Activated T-cell treated with anti-CD3 and anti-CD28 coated beads for 4 hours (primary cell): Measurements from ENCODE around the gene TEX28.
"Not testable (repeated sequence)": the region's sequence is repeated elsewhere in the genome, so short reads cannot be mapped to it uniquely, and the experiment has no call there.

Experiments used
- DNase-seq: peaks from one replicate; pipeline ENCODE4 v3.0.0-alpha.2; 2020

TEX28 gene

DNA sequence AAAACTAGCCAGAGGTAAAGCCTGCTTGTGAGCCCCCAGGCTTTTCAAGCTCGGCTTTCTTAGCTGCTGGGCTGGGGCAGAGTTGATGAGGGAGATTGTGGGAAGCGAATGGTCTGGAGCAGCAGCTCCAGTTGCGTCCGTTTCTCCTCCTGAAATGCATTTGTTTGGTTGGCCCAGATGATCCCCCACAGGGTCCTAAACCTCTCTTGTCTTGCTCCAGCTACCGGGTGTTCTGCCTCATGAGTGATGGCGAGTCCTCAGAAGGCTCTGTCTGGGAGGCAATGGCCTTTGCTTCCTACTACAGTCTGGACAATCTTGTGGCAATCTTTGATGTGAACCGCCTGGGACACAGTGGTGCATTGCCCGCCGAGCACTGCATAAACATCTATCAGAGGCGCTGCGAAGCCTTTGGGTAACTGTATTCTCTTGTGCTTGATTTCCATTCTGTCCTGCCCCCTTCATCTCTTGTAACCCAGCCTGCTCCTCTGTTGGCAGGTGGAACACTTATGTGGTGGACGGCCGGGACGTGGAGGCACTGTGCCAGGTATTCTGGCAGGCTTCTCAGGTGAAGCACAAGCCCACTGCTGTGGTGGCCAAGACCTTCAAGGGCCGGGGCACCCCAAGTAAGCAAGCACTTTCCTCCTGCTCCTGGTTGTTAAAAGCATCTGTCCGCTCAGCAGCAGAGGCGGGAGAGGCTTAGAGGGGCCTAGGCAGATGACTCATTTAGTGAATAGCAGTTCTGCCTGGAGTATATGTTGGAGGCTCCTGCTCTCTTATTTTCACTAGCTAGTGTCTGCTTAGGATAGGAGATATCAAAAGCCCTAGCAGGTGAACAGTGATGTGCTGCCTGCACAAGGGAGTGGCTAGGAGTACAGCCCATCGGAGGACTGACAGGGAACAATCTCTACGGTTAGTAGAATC is 16.0 kb upstream of the TEX28 start:
- DNase-seq = no peak

DNA sequence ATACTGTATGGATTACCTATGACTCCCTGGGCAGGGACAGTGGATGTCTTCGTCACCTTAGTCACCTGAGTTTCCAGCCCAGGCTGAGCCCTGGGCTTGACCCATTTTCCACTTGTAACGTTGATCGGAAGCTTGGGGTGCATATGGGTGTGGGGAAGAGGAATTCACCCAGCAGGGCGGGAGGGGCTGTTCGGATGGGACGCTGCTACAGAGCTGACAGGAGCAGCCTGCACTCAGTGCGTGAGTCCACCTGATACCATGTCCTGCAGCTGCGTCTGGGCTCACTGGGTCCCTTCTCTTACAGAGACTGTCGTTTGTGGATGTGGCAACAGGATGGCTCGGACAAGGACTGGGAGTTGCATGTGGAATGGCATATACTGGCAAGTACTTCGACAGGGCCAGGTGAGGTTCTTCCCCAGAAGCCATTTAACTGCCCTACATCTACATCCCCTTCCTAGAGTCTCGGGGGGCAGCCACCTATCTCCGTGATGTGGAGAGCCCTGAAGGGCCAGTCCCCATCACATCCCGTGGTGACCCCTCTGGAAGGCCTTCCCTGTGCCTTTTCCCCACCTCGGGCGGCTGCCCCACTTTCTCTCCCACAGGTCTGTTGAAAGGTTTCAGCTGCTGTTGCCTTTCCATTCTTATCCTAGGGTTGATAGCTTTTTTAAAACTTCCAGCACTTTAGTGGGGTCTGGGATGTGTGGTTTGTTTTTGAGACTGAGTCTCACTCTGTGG is 14.3 kb upstream of the TEX28 start:
- no peak for DNase-seq

DNA sequence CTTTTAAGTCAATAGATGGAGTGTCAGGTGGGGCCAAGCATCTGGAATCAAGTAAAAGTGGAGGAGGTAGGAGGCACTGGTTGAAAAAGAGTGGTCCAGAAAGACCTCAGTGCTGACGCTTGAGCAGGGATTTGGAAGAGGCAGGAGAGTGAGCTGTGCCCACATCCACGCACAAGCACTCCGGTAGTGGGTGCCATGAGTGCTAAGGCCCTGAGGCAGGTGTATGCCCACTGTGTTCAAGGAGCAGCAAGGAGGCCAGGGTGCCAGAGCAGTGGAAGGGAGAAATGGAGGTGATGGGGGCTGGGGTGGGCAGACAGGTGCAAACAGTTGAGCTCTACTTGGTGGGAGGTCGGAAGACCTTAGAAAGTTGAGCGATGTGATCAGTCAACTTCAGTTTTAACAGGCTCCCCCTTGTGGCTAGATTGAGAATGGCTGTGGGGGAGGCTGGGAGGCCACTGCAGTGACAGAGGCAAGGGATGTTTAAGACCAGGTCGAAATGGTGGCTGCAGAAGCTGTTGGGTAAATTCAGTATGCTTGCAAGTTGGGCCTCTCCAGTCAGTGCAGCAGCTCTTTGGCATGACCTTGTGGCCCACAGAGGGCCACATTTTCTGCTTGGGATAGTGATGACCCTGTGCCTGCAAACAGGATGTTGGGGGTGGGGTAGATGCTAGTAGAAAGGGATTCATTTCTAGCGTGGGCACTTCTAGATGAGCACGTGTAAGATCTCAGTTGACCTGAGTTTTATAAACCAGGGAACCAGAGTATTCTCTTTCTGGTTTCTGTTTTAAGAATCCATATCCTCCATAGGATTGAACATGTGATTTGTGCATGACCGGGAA is 13.4 kb upstream of the TEX28 start:
- DNase-seq = peak; percentile 75

DNA sequence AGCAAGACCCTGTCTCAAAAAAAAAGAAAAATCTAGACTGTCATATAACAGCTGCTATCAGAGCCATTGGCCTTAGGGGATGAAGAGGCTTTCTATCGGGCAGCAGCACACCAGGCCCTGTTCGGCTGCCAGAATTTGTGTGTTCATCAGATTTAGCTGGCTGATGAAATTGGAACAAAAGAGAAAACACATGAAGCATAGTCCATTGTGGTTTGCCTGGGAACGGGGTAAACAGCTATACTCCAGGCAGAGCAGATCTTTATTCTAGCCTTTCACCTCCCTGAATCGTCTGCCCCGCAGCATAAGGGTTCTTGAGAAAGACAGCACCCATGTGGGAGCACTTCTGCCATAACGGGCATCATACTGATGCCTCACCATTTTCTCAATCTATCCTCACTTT is 12.3 kb upstream of the TEX28 start:
- DNase-seq = no peak

DNA sequence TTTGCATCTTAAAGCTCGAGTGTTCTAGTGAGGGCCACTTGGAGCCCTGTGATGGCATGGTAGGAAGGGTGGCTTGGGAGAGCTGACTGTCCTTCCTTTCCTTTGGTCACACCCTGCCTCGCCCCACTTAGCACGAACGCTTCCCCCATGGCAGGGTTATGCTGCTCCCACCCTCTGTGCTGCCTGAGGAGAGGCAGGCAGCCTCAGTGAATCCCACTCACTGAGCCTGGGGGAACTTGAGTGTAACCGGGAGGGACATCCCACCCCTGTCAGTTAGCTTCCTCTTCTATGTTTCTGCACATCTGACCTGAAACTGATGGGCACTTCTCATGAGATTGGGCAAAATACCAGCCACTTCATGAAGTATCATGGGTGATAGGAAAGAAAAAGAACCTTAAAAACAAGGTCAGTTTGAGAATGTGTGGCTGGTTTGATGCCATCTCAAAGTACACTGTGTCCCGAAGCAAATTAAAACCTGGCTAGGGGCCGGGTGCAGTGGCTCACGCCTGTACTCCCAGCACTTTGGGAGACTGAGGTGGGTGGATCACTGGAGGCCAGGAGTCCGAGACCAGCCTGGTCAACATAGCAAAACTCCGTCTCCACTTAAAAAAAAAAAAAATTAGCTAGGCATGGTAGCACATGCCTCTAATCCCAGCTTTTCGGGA is 10.7 kb upstream of the TEX28 start:
- no peak for DNase-seq

DNA sequence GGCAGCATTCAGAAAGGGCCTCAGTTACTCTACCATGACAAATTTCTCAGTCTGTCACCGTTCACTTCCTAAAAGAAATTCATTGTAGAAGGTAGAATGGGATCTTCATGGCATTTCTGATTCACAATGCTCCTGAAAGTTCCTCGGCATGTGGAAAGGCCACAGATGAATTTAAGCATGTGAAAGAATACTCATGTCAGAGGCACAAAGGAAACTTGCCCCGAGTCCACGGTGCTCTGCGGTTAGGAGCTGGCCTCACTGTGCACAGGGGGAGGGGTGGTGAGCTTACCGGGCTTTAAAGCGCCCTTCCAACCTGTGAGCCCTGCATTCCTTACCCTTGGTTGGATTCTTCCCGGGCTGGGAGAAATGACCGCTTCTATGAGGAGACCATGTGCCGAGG is 9.9 kb upstream of the TEX28 start:
- DNase-seq = no peak

DNA sequence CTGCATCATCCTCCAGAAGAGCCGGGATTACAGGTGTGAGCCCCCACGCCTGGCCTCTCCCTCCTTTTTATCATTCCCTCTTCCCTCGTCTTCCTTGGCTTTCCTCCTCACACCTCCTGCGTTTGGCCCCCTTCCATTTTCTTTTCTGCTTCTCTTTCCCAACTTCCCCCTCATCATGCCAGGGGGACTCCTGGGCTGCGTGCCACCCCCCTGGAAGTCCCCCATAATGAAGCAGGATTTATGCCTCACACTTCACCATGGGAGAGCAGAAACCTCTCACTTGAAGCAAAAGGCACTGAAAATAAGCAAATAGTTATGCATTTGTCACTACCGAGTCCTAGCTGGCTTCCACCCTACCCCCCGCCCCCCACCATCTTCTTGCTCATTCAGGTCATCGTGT is 8.6 kb upstream of the TEX28 start:
- DNase-seq = no peak

DNA sequence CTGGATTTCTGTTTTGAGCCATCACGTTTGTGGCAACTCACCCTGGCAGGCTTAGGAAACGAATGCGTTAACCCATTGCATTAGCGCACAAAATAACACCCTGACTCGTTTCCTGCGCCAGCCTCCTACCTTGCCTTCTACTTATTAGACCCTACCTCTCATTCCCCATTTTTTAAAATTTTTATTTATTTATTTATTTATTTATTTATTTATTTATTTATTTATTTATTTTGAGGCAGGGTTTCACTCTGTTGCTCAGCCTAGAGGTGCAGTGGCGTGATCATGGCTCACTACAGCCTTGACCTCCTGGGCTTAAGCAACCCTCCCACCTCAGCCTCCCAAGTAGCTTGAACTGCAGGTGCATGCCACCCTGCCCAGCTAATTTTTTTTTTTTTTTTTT is 8.1 kb upstream of the TEX28 start:
- DNase-seq = not testable (repeated sequence)

DNA sequence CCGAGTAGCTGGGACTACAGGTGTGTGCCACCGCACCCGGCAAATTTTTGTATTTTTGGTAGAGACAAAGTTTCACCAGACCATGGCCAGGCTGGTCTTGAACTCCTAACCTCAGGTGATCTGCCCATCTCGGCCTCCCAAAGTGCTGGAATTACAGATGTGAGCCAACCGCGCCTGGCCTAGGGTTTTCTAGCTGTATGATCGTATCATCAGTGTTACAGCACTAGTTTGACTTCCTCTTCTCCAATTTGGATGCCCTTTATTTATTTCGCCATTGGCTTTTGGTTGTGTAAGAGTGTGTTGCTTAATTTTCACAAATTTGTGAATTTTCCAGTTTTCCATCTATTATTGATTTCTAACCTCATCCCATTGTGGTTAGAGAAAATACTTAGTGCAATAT is 5.9 kb upstream of the TEX28 start:
- no peak for DNase-seq

DNA sequence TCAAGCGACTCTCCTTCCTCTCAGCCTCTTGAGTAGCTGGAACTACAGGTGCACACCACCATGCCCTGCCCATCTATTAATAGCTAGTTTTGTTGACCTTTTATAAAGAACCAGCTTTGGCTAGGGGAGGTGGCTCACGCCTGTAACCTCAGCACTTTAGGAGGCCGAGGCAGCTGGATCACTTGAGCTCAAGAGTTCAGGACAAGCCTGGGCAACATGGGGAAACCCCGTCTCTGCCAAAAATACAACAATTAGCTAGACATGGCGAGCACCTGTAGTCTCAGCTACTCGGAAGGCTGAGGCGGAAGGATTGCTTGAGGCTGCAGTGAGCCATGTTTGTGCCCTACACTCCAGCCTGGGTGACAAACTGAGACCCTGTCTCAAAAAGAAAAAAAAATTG is 3.4 kb upstream of the TEX28 start:
- DNase-seq = no peak

DNA sequence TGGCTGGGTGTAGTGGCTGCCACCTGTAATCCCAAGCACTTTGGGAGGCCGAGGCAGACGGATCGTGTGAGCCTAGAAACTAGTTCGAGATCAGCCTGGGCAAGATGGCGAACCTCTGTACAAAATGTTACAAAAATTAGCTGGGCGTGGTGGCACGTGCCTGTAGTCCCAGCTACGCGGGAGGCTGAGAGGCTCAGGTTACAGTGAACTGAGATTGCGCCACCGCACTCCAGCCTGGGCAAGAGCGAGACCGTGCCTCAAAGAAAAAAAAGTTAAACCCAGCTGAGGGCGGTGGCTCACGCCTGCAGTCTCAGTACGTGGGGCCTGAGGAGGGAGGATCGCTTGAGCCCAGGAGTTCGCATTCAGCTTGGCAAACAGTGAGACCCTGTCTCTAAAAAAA is 1.8 kb upstream of the TEX28 start:
- no peak for DNase-seq

DNA sequence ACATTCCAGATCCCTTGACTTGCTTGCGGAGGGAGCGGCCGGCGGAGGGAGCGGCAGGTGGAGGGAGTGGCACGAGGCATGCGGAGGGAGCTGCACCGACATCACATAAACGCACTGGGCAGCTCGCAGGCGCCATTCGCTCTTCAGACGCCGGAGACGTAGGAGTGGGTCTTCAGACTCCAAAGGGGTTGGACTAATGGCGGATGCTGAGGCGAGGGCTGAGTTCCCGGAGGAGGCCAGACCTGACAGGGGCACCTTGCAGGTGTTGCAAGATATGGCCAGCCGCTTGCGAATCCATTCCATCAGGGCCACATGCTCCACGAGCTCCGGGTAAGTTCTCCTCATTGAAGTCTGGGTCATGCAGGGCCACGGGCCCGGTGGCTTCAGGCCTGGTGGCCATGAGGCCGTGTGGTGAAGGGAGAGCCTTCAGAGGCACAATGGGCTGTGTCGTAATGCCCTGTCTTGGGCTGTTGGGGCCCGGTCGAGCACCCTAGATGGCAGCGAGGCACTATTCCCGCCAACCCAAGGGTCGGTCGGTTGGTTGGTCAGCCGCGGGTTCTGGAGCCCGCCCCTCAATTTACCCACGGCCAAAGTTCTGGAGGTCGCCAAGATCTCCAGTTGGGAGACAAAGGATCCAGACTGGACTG is 863 bp upstream of the TEX28 start, which contains the start of gene TKTL1:
Gene TKTL1, plus strand, starts transcription at position 132 of the 647 bp plus-strand sequence. Its CDS starts 65 bp downstream, at position 197.
- no peak for DNase-seq

DNA sequence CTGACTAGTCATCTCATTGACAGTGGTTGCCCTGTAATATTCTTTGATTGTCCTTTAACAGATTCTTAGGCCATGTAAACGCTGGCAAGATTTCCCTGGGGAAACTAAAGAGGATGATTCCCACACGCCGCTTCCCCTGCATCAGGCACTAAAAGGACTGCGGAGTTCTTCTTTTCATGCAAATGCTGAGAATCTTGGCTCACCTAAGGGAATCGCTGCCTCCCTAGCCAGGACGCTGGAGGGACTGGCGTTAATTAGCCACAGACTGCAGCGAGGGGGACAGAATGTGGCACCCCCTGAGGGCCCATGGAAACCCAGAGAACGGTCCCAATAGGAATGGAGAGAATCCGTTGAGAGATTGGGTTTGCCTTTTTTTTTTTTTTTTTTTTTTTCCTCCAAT is 8.5 kb downstream of the TEX28 start:
- DNase-seq = not testable (repeated sequence)

DNA sequence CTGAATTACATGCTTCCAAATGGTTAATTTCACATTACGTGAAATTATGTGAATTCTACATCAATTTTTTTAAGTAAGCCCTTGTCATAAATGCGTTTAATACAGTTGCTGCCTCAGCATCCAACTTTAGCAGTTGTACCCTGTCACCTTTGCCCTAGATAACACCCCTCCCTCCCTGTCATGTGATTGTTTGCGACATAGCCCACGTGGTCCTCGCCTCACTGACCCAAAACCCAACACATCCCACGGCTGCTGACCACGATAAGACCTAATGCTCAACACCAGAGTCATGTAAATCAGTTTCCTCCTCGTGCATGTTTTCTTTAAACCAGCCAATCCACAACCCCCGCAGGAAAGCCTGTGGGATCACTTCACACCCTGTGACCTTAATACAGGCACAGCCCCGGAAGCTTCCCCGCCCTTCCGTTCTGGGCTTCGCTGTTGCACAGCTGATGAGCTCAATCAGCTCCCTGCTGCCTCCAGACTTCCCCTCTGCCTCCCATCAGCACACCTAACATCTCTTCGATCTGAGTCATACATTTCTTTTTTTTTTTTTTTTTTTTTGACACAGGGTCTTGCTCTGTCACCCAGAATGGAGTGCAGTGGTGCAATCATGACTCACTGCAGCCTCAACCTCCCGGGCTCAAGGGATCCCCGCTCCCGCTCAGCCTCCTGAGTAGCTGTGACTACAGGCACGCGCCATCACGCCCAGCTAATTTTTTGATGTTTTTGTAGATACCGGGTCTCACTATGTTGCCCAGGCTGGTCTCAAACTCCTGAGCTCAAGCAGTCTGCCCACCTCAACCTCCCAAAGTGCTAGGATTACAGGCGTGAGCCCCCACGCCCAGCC is 10.2 kb downstream of the TEX28 start:
- DNase-seq = not testable (repeated sequence)

DNA sequence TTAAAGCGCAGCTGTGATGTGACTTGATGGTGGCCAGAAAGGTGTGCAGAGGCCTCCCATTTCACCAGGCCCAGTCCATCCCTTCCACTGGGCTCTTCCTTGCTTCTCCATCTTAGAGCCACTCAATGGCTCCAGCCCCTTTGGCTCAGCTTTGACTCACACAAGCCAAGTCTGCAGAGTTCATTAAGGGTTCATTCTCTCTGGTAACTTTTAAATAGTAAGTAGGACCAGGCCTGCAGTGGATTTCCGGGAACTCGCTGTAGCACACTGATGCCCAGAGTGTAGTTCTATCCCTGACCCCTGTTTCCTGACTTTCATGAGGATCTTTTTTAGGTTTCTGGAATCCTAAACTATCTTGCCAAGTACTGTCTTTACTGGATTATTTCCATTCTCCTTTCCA is 25.7 kb downstream of the TEX28 start:
- DNase-seq = not testable (repeated sequence)

DNA sequence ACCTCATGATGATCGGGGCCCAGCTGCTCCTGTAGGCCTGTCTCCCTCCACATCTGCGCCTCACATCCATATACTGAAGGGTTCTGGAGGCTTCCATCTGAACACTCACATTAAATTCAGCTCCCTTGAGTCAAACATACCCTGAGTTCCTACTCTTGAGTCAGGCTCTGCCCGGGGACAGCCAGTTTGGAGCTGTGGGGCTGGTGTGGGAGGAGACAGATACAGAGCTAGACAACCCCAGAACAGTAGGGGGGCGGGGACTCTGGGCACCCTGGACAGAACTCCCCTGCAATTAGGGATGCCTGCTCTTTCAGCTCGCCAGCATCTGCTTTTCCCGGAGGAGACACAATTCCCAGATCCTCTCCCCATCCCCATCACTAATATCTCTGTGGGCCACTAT is 31.9 kb downstream of the TEX28 start:
- DNase-seq = not testable (repeated sequence)

DNA sequence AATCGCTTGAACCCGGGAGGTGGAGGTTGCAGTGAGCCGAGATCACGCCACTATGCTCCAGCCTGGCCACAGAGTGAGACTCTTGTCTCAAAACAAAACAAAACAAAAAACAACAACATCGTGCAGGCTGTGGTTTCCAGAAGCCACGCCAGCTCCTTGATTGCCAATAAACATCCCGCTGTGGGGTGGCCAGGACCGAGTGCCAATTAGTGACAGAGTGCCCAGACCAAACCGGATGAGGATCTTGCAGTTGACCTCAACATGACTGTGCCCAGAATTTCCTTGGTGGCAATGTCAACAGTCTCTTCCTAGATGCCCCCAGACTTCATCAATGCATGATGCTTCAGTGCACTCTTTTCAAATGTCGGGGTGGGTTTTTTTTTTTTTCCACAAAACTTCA is 36.2 kb downstream of the TEX28 start:
- not testable (repeated sequence) for DNase-seq

DNA sequence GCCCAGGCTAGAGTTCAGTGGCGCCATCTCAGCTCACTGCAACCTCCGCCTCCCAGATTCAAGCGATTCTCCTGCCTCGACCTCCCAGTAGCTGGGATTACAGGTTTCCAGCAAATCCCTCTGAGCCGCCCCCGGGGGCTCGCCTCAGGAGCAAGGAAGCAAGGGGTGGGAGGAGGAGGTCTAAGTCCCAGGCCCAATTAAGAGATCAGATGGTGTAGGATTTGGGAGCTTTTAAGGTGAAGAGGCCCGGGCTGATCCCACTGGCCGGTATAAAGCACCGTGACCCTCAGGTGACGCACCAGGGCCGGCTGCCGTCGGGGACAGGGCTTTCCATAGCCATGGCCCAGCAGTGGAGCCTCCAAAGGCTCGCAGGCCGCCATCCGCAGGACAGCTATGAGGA is 37.6 kb downstream of the TEX28 start, which contains the start of gene OPN1MW3:
Gene OPN1MW3, plus strand, starts transcription at position 301 of the 400 bp plus-strand sequence. Its CDS starts 38 bp downstream, at position 339.
- not testable (repeated sequence) for DNase-seq

DNA sequence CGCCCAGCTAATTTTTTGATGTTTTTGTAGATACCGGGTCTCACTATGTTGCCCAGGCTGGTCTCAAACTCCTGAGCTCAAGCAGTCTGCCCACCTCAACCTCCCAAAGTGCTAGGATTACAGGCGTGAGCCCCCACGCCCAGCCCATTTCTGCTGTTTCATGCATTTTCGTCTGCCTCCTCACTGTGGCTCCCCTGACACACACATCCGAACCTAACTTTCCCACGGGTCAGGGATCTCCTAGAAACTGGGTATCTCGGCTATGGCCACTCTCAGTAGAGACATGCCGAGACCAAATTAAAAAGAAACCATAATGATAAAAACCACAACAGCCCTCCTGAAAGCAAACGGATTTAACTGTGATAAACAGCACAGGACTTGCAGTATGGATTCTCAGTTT is 46.8 kb downstream of the TEX28 start:
- DNase-seq = not testable (repeated sequence)

DNA sequence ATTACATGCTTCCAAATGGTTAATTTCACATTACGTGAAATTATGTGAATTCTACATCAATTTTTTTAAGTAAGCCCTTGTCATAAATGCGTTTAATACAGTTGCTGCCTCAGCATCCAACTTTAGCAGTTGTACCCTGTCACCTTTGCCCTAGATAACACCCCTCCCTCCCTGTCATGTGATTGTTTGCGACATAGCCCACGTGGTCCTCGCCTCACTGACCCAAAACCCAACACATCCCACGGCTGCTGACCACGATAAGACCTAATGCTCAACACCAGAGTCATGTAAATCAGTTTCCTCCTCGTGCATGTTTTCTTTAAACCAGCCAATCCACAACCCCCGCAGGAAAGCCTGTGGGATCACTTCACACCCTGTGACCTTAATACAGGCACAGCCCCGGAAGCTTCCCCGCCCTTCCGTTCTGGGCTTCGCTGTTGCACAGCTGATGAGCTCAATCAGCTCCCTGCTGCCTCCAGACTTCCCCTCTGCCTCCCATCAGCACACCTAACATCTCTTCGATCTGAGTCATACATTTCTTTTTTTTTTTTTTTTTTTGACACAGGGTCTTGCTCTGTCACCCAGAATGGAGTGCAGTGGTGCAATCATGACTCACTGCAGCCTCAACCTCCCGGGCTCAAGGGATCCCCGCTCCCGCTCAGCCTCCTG is 47.4 kb downstream of the TEX28 start:
- not testable (repeated sequence) for DNase-seq
